ENCODE measurements around the gene UNC79.

UNC79 gene

GRCh38 chr14:93728651-93729016 lies 297.9 kb downstream of the UNC79 start:
- Histone ChIP-seq H2AFZ (ENCODE audit: low read length) (no peak overlapping the region), H3K27me3 (ENCODE audit: insufficient read depth, low read length) (no peaks in the 10 kb centered on the region), H3K9me2 (ENCODE audit: low read depth, low read length) (no peaks in the 10 kb centered on the region), H3F3A (ENCODE audit: insufficient read depth, low read length) (no peaks in the 10 kb centered on the region), H3K79me2 (ENCODE audit: insufficient read depth, low read length) (no peaks in the 10 kb centered on the region), H4K20me1 (ENCODE audit: insufficient read depth, low read length) (no peaks in the 10 kb centered on the region), H3K4me3 (ENCODE audit: low read depth, low read length, poor library complexity, severe bottlenecking) (no peak overlapping the region), H3K9me3 (ENCODE audit: low read length) (no peaks in the 10 kb centered on the region), H3K4me2 (ENCODE audit: low read length) (no peak overlapping the region), H3K4me1 (ENCODE audit: insufficient read depth, low read length, severe bottlenecking) (no peaks in the 10 kb centered on the region), H3K27ac (ENCODE audit: low read depth, low read length, poor library complexity, severe bottlenecking) (no peak overlapping the region), H3K9ac (ENCODE audit: low read length) (no peak overlapping the region), H3K36me3 (ENCODE audit: insufficient read depth, low read length) (no peaks in the 10 kb centered on the region)
- TF ChIP-seq EZH2 (IDR thresholded peaks at IDR 0.05; ENCODE audit: borderline replicate concordance, low read length), result no peak
- TF ChIP-seq CTCF (IDR thresholded peaks at IDR 0.05; ENCODE audit: low read length), result no peak

DNA sequence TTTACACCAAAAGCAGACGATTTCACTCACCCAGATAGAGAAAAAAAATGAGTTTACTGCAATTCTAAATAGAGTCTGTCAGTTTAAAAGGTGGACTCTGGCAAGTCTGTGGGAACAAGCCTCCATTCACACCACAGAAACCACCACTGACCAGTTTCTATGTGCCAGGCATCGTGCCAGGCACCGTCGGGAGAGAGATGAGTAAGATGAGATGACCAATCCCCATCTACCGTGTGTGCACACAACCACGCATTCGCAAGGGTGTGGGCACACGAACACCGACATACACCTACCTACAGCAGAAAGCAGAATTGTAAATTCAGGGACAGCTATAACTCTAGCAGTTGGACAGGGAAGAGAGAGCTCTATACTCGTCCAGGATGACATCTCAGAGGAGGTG lies 299.3 kb downstream of the UNC79 start:
- Histone ChIP-seq H3K27ac (ENCODE audit: low read depth, low read length, poor library complexity, severe bottlenecking) (no peak overlapping the region), H3K27me3 (ENCODE audit: insufficient read depth, low read length) (no peaks in the 10 kb centered on the region), H4K20me1 (ENCODE audit: insufficient read depth, low read length) (no peaks in the 10 kb centered on the region), H3K4me1 (ENCODE audit: insufficient read depth, low read length, severe bottlenecking) (no peaks in the 10 kb centered on the region), H3F3A (ENCODE audit: insufficient read depth, low read length) (no peaks in the 10 kb centered on the region), H3K9ac (ENCODE audit: low read length) (no peak overlapping the region), H3K36me3 (ENCODE audit: insufficient read depth, low read length) (no peaks in the 10 kb centered on the region), H3K4me3 (ENCODE audit: low read depth, low read length, poor library complexity, severe bottlenecking) (no peak overlapping the region), H3K9me3 (ENCODE audit: low read length) (no peaks in the 10 kb centered on the region), H3K4me2 (ENCODE audit: low read length) (no peak overlapping the region), H3K9me2 (ENCODE audit: low read depth, low read length) (no peaks in the 10 kb centered on the region), H2AFZ (ENCODE audit: low read length) (no peak overlapping the region), H3K79me2 (ENCODE audit: insufficient read depth, low read length) (no peaks in the 10 kb centered on the region)
- TF ChIP-seq CTCF (IDR thresholded peaks at IDR 0.05; ENCODE audit: low read length) (no peak), EZH2 (IDR thresholded peaks at IDR 0.05; ENCODE audit: borderline replicate concordance, low read length) (no peak)

DNA sequence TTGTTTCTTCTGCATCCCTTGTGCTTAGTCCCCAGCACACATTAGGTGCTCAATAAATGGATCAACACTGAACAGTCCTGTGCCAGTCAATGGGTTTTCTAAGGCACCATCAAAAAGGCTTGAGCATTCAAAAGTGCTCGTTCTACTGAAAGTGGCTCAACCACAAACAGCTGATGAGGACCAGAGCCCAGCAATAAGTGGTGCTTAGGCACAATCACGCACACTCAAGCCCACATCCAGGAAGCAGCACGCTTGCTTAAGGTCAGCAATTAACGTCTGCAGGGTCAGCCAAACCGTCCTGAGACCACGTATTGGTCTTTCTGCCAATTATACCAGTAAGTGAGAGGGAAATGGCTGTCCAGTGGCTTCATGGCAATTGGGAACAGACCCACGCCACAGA lies 301.0 kb downstream of the UNC79 start:
- no peak overlapping the region for H3K27ac ChIP-seq (ENCODE audit: low read depth, low read length, poor library complexity, severe bottlenecking)
- no peak overlapping the region for H3K4me3 ChIP-seq (ENCODE audit: low read depth, low read length, poor library complexity, severe bottlenecking)
- H2AFZ ChIP-seq (ENCODE audit: low read length), result no peak overlapping the region
- H3K4me2 ChIP-seq (ENCODE audit: low read length), result no peak overlapping the region
- no peaks in the 10 kb centered on the region for H4K20me1 ChIP-seq (ENCODE audit: insufficient read depth, low read length)
- H3F3A ChIP-seq (ENCODE audit: insufficient read depth, low read length), result no peaks in the 10 kb centered on the region
- H3K27me3 ChIP-seq (ENCODE audit: insufficient read depth, low read length), result no peaks in the 10 kb centered on the region
- no peaks in the 10 kb centered on the region for H3K79me2 ChIP-seq (ENCODE audit: insufficient read depth, low read length)
- no peaks in the 10 kb centered on the region for H3K4me1 ChIP-seq (ENCODE audit: insufficient read depth, low read length, severe bottlenecking)
- TF ChIP-seq CTCF (IDR thresholded peaks at IDR 0.05; ENCODE audit: low read length) (no peak), EZH2 (IDR thresholded peaks at IDR 0.05; ENCODE audit: borderline replicate concordance, low read length) (no peak)
- H3K9me2 ChIP-seq (ENCODE audit: low read depth, low read length), result no peaks in the 10 kb centered on the region
- no peak overlapping the region for H3K9ac ChIP-seq (ENCODE audit: low read length)
- no peaks in the 10 kb centered on the region for H3K9me3 ChIP-seq (ENCODE audit: low read length)
- no peaks in the 10 kb centered on the region for H3K36me3 ChIP-seq (ENCODE audit: insufficient read depth, low read length)

Data from OCI-LY1 (cell line).